Measurements from ENCODE around the gene PLEKHG7. TPM values are rescaled to one million over a fixed set of nuclear protein-coding genes. Genes with fewer than 3 reads are reported as not detected.

The PLEKHG7 gene
- total RNA-seq, 4 donors from 2014 or later: not detected

DNA sequence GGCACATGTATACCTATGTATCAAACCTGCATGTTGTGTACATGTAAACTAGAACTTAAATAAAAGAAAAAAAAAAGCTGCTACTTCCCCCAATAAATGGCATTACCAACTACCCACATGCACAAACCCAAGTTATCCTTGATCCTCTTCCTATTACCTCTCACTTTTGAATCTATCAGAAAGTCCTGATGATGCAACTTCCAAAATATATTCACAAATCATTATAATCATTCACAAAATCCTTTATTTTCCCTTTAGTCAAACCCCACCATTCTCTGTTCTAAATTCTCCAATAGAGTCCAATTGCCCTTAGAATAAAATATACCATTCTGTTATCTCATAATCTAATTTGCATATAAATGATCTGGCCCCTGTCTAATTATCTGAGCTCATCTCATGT is 92.0 kb downstream of the PLEKHG7 start:
- H3K4me1 ChIP-seq: no peaks in the 10 kb centered on the region
- H3K27me3 ChIP-seq: no peaks in the 10 kb centered on the region
- no peak for ATAC-seq
- no peak for TF ChIP-seq POLR2AphosphoS5 (IDR thresholded peaks at IDR 0.05)
- TF ChIP-seq, protein P1, sequence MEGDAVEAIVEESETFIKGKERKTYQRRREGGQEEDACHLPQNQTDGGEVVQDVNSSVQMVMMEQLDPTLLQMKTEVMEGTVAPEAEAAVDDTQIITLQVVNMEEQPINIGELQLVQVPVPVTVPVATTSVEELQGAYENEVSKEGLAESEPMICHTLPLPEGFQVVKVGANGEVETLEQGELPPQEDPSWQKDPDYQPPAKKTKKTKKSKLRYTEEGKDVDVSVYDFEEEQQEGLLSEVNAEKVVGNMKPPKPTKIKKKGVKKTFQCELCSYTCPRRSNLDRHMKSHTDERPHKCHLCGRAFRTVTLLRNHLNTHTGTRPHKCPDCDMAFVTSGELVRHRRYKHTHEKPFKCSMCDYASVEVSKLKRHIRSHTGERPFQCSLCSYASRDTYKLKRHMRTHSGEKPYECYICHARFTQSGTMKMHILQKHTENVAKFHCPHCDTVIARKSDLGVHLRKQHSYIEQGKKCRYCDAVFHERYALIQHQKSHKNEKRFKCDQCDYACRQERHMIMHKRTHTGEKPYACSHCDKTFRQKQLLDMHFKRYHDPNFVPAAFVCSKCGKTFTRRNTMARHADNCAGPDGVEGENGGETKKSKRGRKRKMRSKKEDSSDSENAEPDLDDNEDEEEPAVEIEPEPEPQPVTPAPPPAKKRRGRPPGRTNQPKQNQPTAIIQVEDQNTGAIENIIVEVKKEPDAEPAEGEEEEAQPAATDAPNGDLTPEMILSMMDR (IDR thresholded peaks at IDR 0.05): no peak
- TF ChIP-seq POLR2A (IDR thresholded peaks at IDR 0.05): no peak
- TF ChIP-seq EP300 (IDR thresholded peaks at IDR 0.05): no peak
- H3K27ac ChIP-seq: no peak overlapping the region
- H3K36me3 ChIP-seq: peaks cover 0 to 55% of the 10 kb centered on the region in 2 donors
- no peak overlapping the region for H3K4me3 ChIP-seq
- peaks cover 0 to 8% (median 0%) of the 10 kb centered on the region in 3 donors for H3K9me3 ChIP-seq

DNA sequence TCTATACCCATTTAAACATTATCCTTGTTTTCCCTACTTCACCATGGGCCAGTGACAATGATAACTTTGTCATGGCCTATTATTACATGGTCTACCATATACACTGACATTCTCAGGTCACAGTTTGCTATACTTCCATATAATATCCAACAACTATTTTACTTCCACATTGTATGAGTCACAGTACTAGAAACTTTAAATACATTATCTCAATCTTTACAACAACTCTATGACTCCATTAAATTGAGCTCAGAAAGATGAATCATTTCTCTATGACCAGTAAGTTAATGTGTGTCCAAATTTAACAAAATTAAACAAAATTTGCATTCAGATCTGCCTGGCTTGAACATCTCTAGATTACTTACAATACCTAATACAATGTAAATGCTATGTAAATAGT is 93.9 kb downstream of the PLEKHG7 start:
- no peaks in the 10 kb centered on the region for H3K27me3 ChIP-seq
- TF ChIP-seq EP300 (IDR thresholded peaks at IDR 0.05): no peak
- no peak for TF ChIP-seq POLR2AphosphoS5 (IDR thresholded peaks at IDR 0.05)
- TF ChIP-seq POLR2A (IDR thresholded peaks at IDR 0.05): no peak
- TF ChIP-seq, protein P1 (IDR thresholded peaks at IDR 0.05): no peak
- H3K27ac ChIP-seq: no peak overlapping the region
- H3K36me3 ChIP-seq: peaks cover 0 to 63% of the 10 kb centered on the region in 2 donors
- no peak for ATAC-seq
- H3K9me3 ChIP-seq: no peaks in the 10 kb centered on the region
- H3K4me3 ChIP-seq: no peak overlapping the region
- no peaks in the 10 kb centered on the region for H3K4me1 ChIP-seq

DNA sequence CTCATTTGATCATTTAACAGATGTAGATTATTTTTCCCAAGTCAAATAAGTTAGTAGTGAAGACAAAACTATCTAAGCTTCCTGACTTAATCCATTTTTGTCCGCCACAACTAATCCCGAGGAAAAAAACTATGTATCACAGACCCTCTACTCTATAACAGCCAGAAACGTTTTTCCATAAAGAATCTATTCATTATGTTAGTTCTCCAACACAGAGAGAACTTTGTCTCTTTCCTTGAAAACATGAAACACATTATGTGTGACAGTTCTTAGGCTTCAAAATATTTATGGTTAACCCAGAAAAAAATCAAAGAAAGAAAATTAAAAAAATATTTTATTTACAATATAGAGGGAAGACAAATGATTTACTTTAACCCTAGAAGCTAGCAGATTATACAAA is 100.1 kb downstream of the PLEKHG7 start:
- WGBS, 2 donors (ENCODE audit: low coverage in 1 of 2): 65 to 79% methylated on average over 3 of the region's 3 CpGs
- Histone ChIP-seq H3K27me3 (no peaks in the 10 kb centered on the region), H3K4me1 (no peaks in the 10 kb centered on the region), H3K27ac (no peak overlapping the region), H3K9me3 (no peaks in the 10 kb centered on the region), H3K4me3 (no peak overlapping the region), H3K36me3 (peaks cover 0 to 70% of the 10 kb centered on the region in 2 donors)
- TF ChIP-seq EP300 (IDR thresholded peaks at IDR 0.05): no peak
- ATAC-seq: no peak

DNA sequence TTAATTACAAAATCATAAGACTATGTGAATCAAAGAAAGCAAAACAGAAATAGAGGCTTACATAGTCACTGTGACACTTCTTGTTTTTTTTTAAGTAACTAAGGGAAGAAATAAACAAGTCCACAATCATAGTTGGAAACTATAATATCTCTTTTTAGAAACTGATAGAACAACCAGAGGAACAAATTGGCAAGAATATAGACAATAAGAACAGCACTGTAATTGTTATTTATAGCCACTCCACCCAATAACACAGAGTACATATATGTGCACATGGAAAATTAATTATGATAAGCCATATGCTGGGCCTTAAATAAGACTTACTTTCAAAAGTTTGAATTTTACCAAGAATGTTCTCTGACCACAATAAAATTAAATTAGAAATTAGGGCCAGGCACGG is 101.1 kb downstream of the PLEKHG7 start:
- no peak overlapping the region for H3K4me3 ChIP-seq
- 100% methylated on average over 1 of the region's 1 CpG for WGBS, 2 donors (ENCODE audit: low coverage in 1 of 2)
- ATAC-seq: no peak
- H3K36me3 ChIP-seq: peaks cover 0 to 70% of the 10 kb centered on the region in 2 donors
- no peak overlapping the region for H3K27ac ChIP-seq
- TF ChIP-seq POLR2AphosphoS5 (IDR thresholded peaks at IDR 0.05) (no peak), POLR2A (IDR thresholded peaks at IDR 0.05) (no peak), EP300 (IDR thresholded peaks at IDR 0.05) (no peak)
- TF ChIP-seq, protein P1 (IDR thresholded peaks at IDR 0.05): no peak
- H3K27me3 ChIP-seq: no peaks in the 10 kb centered on the region
- no peaks in the 10 kb centered on the region for H3K9me3 ChIP-seq
- H3K4me1 ChIP-seq: no peaks in the 10 kb centered on the region

DNA sequence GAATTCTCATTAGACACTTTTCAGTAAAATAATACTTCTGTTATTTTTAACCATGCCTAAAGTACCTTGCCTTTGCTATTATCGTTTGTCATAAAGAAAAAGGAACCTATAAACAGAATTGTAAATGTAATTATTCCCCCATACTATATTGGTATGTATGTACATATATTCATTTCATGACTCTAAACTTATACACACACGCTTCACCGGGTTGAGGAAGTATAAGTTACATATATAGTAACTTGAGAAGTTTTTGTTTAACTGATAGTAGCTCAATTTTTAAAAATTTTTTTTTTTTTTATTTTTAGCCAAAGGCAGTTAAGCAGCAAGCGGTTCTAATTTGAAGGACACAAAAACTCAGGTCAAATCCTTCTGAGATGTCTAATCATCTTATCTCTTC is 107.6 kb downstream of the PLEKHG7 start:
- Histone ChIP-seq H3K36me3 (peaks cover 0 to 64% of the 10 kb centered on the region in 2 donors), H3K27me3 (no peaks in the 10 kb centered on the region), H3K4me1 (no peaks in the 10 kb centered on the region), H3K9me3 (no peaks in the 10 kb centered on the region), H3K27ac (no peak overlapping the region), H3K4me3 (no peak overlapping the region)
- 83 to 93% methylated on average over 4 of the region's 4 CpGs for WGBS, 2 donors (ENCODE audit: low coverage in 1 of 2)
- no peak for ATAC-seq
- TF ChIP-seq POLR2AphosphoS5 (IDR thresholded peaks at IDR 0.05) (no peak), EP300 (IDR thresholded peaks at IDR 0.05) (no peak), POLR2A (IDR thresholded peaks at IDR 0.05) (no peak)
- TF ChIP-seq, protein P1 (IDR thresholded peaks at IDR 0.05): no peak
